HG03571 (cell line): ENCODE data around the gene KHDC4.
"Not testable (repeated sequence)": the region's sequence is repeated elsewhere in the genome, so short reads cannot be mapped to it uniquely, and the experiment has no call there.

ENCODE experiments used
- ATAC-seq: cut with Tn5 transposase; IDR thresholded peaks from one replicate; pipeline ENCODE4 v1.9.1; 2021; ENCODE audit not compliant: unreplicated experiment

KHDC4 gene

GRCh38 chr1:155942578-155943141, 8.4 kb upstream of the KHDC4 start:
- ATAC-seq, result no peak

- ATAC-seq, result no peak
Observed at GRCh38 chr1:155941845-155942531, 7.8 kb upstream of the KHDC4 start.

GRCh38 chr1:155940993-155941844, 7.0 kb upstream of the KHDC4 start, which contains the start of gene RXFP4:
Gene RXFP4 (plus strand): TSS chr1:155941638. CDS start chr1:155941710, 72 bp downstream.
- no peak for ATAC-seq

- ATAC-seq, result no peak
Observed at GRCh38 chr1:155940482-155940992, 6.3 kb upstream of the KHDC4 start.

DNA sequence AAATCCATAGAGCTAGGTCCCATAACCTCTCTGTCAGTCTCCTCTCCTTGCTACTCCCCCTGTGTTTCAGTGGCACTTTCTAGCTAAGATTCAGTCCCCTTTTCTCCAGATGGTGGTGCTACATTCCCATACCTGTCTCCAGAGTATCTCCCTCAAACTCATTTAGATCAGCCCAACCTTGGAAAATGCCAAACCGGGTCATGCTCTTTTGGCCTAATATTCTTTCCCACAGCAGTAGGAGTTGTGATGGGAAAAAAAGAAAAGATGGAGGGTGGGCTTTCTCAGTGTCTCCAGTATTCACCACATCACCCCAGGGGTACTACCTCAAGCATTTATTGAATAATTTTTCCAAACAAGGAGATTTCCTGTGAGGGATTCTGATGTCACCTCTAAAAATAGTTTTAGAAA, 4.0 kb upstream of the KHDC4 start:
- no peak for ATAC-seq

DNA sequence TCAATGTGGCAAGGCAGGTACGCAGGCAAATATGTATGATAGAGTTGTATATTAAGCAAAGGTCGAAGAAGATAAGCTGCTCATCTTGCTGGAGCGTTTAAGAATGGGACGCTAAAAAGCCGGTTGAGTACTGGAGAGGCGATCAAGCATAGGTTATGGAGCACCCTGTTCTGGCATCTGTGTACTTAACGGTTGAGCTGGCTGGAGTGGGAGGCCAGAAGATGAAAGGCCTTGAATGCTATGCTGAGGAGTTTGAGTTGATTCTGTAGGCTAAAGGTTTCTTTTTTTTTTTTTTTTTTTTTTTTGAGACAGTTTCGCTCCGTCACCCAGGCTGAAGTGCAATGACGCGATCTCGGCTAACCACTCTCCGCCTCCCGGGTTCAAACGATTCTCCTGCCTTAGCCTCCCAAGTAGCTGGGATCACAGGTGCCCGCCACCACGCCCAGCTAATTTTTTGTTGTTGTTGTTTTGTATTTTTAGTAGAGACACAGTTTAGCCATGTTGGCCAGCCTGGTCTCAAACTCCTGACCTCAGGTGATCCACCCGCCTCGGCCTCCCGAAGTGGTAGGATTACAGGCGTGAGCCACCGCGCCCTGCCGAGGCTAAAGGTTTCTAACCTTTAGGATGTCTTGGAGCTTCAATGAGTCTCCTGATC, 850 bp upstream of the KHDC4 start:
- ATAC-seq, result no peak

DNA sequence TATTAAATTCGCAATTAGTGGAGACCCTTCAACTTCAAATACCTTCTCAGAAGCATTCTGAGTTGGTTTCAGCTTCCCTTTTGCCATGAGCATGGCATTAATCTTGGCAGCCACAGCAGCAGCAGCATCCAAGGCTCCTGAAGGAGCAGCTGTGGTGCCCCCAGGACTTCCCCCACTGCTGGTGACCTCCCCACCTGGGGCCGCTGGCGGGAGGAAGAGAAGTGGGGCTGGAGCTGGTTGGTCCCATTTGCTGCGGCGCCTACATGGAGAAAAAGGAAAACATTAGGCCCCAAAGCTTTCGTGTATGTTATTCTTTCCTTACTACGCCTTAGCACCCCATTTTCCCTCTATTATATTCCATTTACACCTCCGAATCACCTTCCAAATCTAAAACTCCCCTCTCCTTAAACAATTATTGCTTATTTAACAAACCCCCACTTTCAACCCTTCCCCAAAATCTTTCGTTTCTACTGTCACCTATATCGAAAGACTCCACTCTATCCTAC, 569 bp downstream of the KHDC4 start:
- ATAC-seq, result no peak

GRCh38 chr1:155932487-155932886, 1.7 kb downstream of the KHDC4 start:
- no peak for ATAC-seq

DNA sequence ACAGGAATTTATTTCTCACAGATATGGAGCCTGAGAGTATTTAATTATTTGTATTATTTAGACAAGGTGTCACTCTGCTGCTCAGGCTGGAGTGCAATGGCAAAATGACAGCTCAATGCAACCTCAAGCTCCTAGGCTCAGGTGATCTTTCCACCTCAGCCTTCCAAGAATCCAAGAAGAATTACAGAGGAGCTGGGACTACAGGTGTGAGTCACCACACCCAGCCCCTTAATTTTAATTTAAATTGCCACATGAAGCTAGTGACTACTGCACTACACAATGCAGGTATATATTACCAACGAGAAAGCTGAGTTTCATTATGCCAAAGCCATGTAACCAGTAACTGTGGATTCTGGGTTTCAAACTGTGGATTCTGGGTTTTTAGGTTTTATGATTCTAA, 2.1 kb downstream of the KHDC4 start:
- ATAC-seq, result no peak

DNA sequence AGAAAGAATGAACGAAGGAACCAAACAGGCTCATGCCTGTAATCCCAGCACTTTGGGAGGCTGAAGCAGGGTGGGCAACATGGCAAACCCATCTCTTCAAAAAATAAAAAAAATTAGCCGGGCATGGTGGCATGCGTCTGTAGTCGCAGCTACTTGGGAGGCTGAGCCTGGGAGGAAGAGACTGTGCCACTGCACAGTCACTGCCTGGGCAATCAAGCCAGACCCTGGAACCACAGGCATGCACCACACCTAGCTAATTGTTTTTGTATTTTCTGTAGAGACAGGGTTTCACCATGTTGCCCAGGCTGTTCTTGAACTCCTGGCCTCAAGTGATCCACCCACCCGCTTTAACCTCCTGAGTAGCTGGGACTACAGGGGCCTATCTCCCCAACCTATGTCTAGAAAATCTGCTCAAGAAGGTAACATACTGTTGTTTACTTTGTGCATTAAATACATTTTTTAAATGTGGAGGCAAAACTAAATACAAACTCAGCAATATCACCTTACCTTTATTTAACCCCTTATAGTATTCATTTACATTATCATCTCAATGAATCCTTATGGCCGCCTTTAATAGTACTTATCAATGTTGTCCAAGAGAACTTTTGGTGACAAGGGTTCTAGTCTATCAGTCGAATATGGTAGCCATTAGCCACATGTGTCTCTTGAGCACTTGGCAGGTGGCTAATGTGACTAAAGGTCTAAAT, 2.7 kb downstream of the KHDC4 start:
- ATAC-seq, result no peak

DNA sequence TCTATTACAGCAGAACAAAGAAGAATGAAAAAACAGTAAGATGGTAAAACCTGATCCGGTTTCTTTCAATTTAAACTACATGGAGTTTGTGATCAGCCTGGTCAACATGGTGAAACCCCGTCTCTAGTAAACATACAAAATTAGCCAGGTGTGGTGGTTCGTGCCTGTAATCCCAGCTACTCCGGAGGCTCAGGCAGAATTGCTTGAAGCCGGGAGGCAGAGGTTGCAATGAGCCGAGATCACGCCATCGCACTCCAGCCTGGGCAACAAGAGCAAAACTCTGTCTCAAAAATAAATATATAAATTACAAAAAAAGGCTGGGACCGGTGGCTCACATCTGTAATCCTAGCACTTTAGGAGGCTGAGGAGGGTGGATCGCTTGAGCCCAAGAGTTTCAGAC, 3.5 kb downstream of the KHDC4 start:
- ATAC-seq, result not testable (repeated sequence)

DNA sequence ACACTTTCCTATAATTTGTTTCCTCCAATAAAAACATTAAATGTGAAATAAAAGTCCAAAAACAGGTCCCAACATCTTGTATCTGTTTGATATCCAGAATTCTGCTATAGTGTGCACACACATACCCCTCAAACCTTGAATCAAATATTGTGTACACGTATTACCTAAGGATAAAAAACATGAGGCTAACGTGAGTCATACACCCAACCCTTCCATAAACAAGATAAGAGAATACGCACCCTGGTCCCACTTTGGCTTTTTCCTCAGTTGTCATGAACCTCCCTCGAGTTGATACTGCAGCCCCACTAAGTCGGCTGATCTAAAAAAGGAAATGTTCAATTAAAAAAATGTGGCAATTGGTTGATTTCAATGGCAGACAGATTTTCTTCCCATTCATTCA, 5.2 kb downstream of the KHDC4 start:
- ATAC-seq, result no peak

DNA sequence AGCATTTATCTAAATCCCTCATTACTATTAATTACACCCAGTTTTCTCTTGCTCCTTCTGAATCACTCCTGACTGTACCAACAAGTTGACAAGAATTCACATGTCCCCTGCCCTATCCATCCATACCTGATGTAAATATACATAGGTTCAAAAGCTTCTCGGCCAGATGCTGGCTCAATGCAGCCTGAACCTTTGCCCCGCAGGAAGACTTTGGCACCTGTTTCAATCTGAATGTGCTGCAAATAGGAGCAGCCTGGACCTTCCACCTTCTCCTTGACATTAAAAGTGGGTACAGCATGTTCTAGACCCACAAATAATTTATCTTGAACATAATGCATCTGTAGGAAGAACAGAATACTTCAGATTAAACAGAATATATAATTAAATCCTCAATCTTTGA, 8.7 kb downstream of the KHDC4 start:
- ATAC-seq, result no peak

DNA sequence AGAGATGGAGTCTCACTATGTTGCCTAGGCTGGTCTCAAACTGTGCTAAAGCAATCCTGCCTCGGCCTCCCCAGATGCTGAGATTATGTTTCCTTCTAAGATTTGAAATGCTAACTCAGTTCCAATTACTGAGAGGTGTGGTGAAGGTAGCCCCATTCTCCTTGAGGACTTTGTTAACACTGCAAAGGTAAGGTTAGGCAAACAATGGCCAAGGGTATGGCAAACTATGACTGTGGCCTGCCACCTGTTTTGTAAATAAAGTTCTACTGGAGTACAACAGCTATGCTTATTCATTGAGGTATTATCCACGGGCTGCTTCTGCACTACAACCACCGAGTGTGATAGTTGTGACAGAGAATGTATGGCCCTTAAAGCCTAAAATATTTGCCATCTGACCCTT, 13.5 kb downstream of the KHDC4 start:
- no peak for ATAC-seq

DNA sequence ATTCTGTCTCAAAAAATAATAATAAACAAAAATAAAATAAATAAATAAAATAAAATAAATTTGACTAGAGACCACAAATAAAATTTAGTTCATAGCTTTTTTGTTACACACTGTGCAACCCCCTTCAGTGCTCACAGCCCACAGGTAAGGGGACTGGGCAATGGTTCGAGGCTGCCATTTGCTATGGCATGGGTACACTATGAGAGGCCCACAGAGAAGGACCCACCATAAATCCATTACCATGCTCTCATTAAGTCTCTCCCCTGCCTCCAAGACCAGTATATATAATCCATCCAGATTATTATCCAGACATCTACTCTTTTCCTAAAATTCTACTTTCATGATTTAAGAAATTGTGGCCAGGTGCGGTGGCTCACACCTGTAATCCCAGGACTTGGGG, 14.4 kb downstream of the KHDC4 start:
- no peak for ATAC-seq

GRCh38 chr1:155918660-155919059, 15.6 kb downstream of the KHDC4 start:
- ATAC-seq, result no peak

GRCh38 chr1:155913969-155914757, 20.1 kb downstream of the KHDC4 start:
- ATAC-seq, result no peak

DNA sequence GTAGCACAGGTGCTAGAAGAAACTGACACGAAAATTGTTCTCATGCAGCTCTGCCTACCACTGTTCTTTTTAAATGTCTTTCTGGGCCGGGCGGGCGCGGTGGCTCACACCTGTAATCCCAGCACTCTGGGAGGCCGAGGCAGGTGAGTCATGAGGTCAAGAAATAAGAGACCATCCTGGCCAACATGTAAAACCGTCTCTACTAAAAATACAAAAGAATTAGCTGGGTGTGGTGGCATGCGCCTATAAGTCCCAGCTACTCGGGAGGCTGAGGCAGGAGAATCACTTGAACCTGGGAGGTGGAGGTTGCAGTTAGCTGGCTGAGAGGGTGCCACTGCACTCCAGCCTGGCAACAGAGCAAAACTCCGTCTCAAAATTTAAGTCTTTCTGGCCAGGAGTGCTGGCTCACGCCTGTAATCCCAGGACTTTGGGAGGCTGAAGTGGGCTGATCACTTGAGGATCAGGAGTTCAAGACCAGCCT, 22.1 kb downstream of the KHDC4 start:
- no peak for ATAC-seq
